ENCODE data around the gene PIAS1. TPM values are rescaled to one million over a fixed set of nuclear protein-coding genes. Genes with fewer than 3 reads are reported as not detected.

PIAS1 gene
- polyA plus RNA-seq = 28.1 and 35.7 TPM in 2 replicates

GRCh38 chr15:68053701-68054627 lies at the start of gene PIAS1:
Gene PIAS1 (plus strand): TSS chr15:68054315. CDS start chr15:68054327, 12 bp downstream.

GRCh38 chr15:68204776-68205557 lies 150.9 kb downstream of the PIAS1 start, which contains the start of gene CALML4:
Gene CALML4 (minus strand): TSS chr15:68205332. CDS start chr15:68205247, 85 bp downstream.

GRCh38 chr15:68229386-68230156 lies 175.5 kb downstream of the PIAS1 start, which contains the start of gene CLN6:
Gene CLN6 (minus strand): TSS chr15:68229728. CDS start chr15:68229584, 144 bp downstream.

Other genes with a start within 250 kb of the PIAS1 start
- gene SKOR1, start 228.8 kb upstream of the PIAS1 start, polyA plus RNA-seq = 26.2 and 35.5 TPM in 2 replicates
- not detected in 2 replicates for gene RNU6-1, start 214.3 kb upstream of the PIAS1 start, polyA plus RNA-seq
- 1.2 and 4.1 TPM in 2 replicates for gene CALML4, start 151.0 kb downstream of the PIAS1 start, polyA plus RNA-seq
- 0.31 and 0.45 TPM in 2 replicates for gene CLN6, start 175.4 kb downstream of the PIAS1 start, polyA plus RNA-seq
- gene FEM1B, start 223.4 kb downstream of the PIAS1 start, polyA plus RNA-seq = 29.6 and 33.2 TPM in 2 replicates